K562 (cell line): Measurements from ENCODE around the gene C17orf50. TPM values are rescaled to one million over a fixed set of nuclear protein-coding genes. Genes with fewer than 3 reads are reported as not detected.

Source experiments
- ATAC-seq: fragments of 200-7000 bp; cut with Tn5 transposase; 3 replicates; pipeline ENCODE4 v1.9.1; 2020; ENCODE audit warnings: moderate library complexity
- BruUV-seq: library from RNA; stranded (reverse); fragments of 400-500 nt; replicated peaks from 2 replicates; lab custom pipeline; 2021; lab: Mats Ljungman, UMichigan
- CTCF ChIA-PET: fragments of 300-600 bp; formaldehyde crosslinking; extraction: SDS; loops from one replicate; lab custom pipeline; 2021; ENCODE audit warnings: low intra/inter-chr PET ratio; lab: Yijun Ruan, JAX
- POLR2A ChIA-PET: fragments of 300-600, 350-650 bp; sonication (Branson Sonifier 250); formaldehyde crosslinking; extraction: SDS; loops from one replicate; lab custom pipeline; 2021; ENCODE audit warnings: antibody characterized with exemption, inconsistent platforms; lab: Yijun Ruan, JAX
- DNase-seq, 4 experiments: peaks; one replicate each; pipeline versions ENCODE4 v3.0.0 to v3.0.0-alpha.2; 2011 to 2018; ENCODE audit warnings: low spot score in 3 of 4, mixed read lengths in 3 of 4; ENCODE audit errors: extremely low read depth in 1 of 4
- FAIRE-seq: peaks from 2 replicates; lab custom pipeline; 2011; peaks lifted over from hg19 to GRCh38; lab: Jason Lieb, UNC
- H2AFZ ChIP-seq: 2 replicates; pipeline ENCODE4 v1.6.0; 2011; ENCODE audit warnings: low read depth, low read length, control low read depth, inconsistent platforms
- H3K27ac ChIP-seq: fragments of 200-600 bp; 3 replicates; pipeline ENCODE4 v1.8.0; 2011; ENCODE audit warnings: low read depth, mild to moderate bottlenecking, control low read depth, inconsistent platforms, low read length, moderate library complexity, mixed read lengths; ENCODE audit errors: extremely low read depth
- H3K27me3 ChIP-seq, 2 experiments: fragments of 300-600 bp in 1 of 2; 2 replicates in 1 of 2; 3 replicates in 1 of 2; pipeline versions ENCODE4 v1.6.0 to v1.8.0; 2011; ENCODE audit warnings: inconsistent platforms in 2 of 2, low read length in 2 of 2, mild to moderate bottlenecking in 1 of 2, mixed read lengths in 1 of 2, moderate library complexity in 1 of 2; ENCODE audit not compliant: control insufficient read depth in 2 of 2, insufficient read depth in 2 of 2
- H3K36me3 ChIP-seq: fragments of 300-600 bp; 3 replicates; pipeline ENCODE4 v1.8.0; 2011; ENCODE audit warnings: mild to moderate bottlenecking, low read length, inconsistent platforms; ENCODE audit not compliant: control insufficient read depth, insufficient read depth
- H3K4me1 ChIP-seq, 2 experiments: fragments of 200-600 bp in 1 of 2; replicated peaks in 1 of 2; 2 replicates in 1 of 2; 3 replicates in 1 of 2; pipeline versions ENCODE4 v1.5.1 to v1.8.0; 2011; ENCODE audit warnings: inconsistent platforms in 2 of 2, low read length in 2 of 2, mild to moderate bottlenecking in 1 of 2, mixed read lengths in 1 of 2, moderate library complexity in 1 of 2; ENCODE audit not compliant: control insufficient read depth in 2 of 2, insufficient read depth in 2 of 2
- H3K4me2 ChIP-seq: 2 replicates; pipeline ENCODE4 v1.6.1; 2011; ENCODE audit warnings: low read length, control low read depth, inconsistent platforms, mixed read lengths; ENCODE audit not compliant: insufficient read depth
- H3K4me3 ChIP-seq: fragments of 200-600 bp; sonication (generic), shearing (Covaris generic); 2 replicates; pipeline ENCODE4 v1.5.1; 2016; ENCODE audit warnings: control low read depth, inconsistent platforms
- H3K79me2 ChIP-seq: fragments of 200-600 bp; 3 replicates; pipeline ENCODE4 v1.8.0; 2011; ENCODE audit warnings: low read length, inconsistent platforms; ENCODE audit not compliant: control insufficient read depth, insufficient read depth
- H3K9ac ChIP-seq, 2 experiments: 2 replicates each; pipeline versions ENCODE4 v1.6.0 to v1.6.1; 2011; ENCODE audit warnings: low read depth in 2 of 2, low read length in 2 of 2, control low read depth in 1 of 2, inconsistent platforms in 1 of 2, mild to moderate bottlenecking in 1 of 2, mixed read lengths in 1 of 2; ENCODE audit not compliant: insufficient read depth in 1 of 2
- H3K9me1 ChIP-seq: one replicate; pipeline ENCODE4 v1.6.0; 2011; ENCODE audit warnings: inconsistent platforms, mild to moderate bottlenecking, low read length, moderate library complexity; ENCODE audit not compliant: control insufficient read depth, insufficient read depth
- H3K9me3 ChIP-seq: replicated peaks from 2 replicates; pipeline ENCODE4 v1.5.1; 2011; ENCODE audit warnings: low read depth, low read length, inconsistent platforms; ENCODE audit not compliant: control insufficient read depth, insufficient read depth
- H4K20me1 ChIP-seq: replicated peaks from 2 replicates; pipeline ENCODE4 v1.6.1; 2011; ENCODE audit warnings: low read length, inconsistent platforms, mixed read lengths; ENCODE audit not compliant: control insufficient read depth, insufficient read depth
- ATF7 ChIP-seq: fragments of 450-650 bp; IDR thresholded peaks from 2 replicates; pipeline ENCODE4 v1.7.1; 2014; ENCODE audit warnings: mild to moderate bottlenecking, moderate library complexity
- MEF2D ChIP-seq: conservative IDR thresholded peaks from 2 replicates; pipeline ENCODE4 v1.6.1; 2016; ENCODE audit warnings: low read depth, missing genetic modification characterization, missing compliant biosample characterization
- NR2C2 ChIP-seq, 2 experiments: fragments of 200-800 bp in 1 of 2; sonication (Bioruptor generic) in 1 of 2; sonication (generic) in 1 of 2; formaldehyde crosslinking in 1 of 2; IDR thresholded peaks; 2 replicates each; pipeline versions ENCODE4 v1.6.1 to v1.8.0; 2016 to 2022; ENCODE audit warnings: mild to moderate bottlenecking in 1 of 2, missing compliant biosample characterization in 1 of 2, missing genetic modification characterization in 1 of 2, missing genetic modification reagents in 1 of 2
- SUPT5H ChIP-seq: fragments of 450-650 bp; IDR thresholded peaks from 2 replicates; pipeline ENCODE4 v1.6.1; 2016
- TAF15 ChIP-seq: fragments of 200-400 bp; formaldehyde crosslinking; IDR thresholded peaks from 2 replicates; pipeline ENCODE4 v1.6.1; 2017; ENCODE audit warnings: mild to moderate bottlenecking, low read depth, low read length, moderate library complexity
- XRCC4 ChIP-seq: IDR thresholded peaks from one replicate; pipeline ENCODE4 v1.6.1; 2011; ENCODE audit not compliant: insufficient read depth, insufficient read length; ENCODE audit errors: extremely low read depth
- ZNF592 ChIP-seq: fragments of 450-650 bp; IDR thresholded peaks from 2 replicates; pipeline ENCODE4 v1.6.1; 2017; ENCODE audit warnings: antibody characterized with exemption, mild to moderate bottlenecking
- WGBS: fragments of 100-300 bp; shearing (Covaris generic); methylation state at CpG from one replicate; pipeline ENCODE4 v1.1.6; 2016; ENCODE audit warnings: low coverage, mixed read lengths; ENCODE audit not compliant: insufficient coverage; ENCODE audit errors: missing lambda C conversion rate; 5-methylcytosine and 5-hydroxymethylcytosine counted together
- in situ Hi-C: fragments of 300-500 bp; cut with MboI; formaldehyde crosslinking; loops from 4 replicates; pipeline ENCODE4 v1.15.0; 2018; ENCODE audit warnings: inconsistent platforms, mixed read lengths
- intact Hi-C: fragments of 100-400 bp; cut with micrococcal nuclease; formaldehyde crosslinking; loops from 2 replicates; pipeline ENCODE4 v1.14.2; 2022
- polyA plus RNA-seq, 8 experiments: library from polyadenylated mRNA; depleted of rRNA in 4 of 8; stranded (reverse) in 5 of 8; unstranded in 3 of 8; fragments of >200 nt; fragmentation: Nextera tagmentation in 2 of 8; fragmentation: Illumina TruSeq in 1 of 8; extraction: Ambion mirVana in 2 of 8; extraction: Trizol in 1 of 8; gene quantifications; 2 replicates each; pipeline versions ENCODE4 v1.2.1 to v1.2.3, GENCODE V29; 2011 to 2014; ENCODE audit warnings: inconsistent platforms in 1 of 8, missing spikeins in 1 of 8
- total RNA-seq, 7 experiments: library from RNA; depleted of rRNA in 6 of 7; stranded (reverse); fragments of >200 nt in 6 of 7; fragmentation: Illumina TruSeq in 2 of 7; extraction: Trizol in 2 of 7; gene quantifications; 2 replicates each; pipeline versions ENCODE4 v1.2.1 to v1.2.3, GENCODE V29; 2011 to 2021; ENCODE audit warnings: low replicate concordance in 1 of 7

The C17orf50 gene
- total and polyA plus RNA-seq, 9 of the 15 experiments (the other 6 are each of a cell fraction or from before 2014, with no cell fraction given) = not detected

- WGBS = 5% methylated on average over 3 of the region's 3 CpGs
- POLR2A ChIA-PET = interaction anchor here (0.6 to 3.1 kb wide), 3 partner anchors 11 to 129 kb away, joined by 5 to 9 read pairs (median 6); partner anchors contain the start of gene TAF15
- TF ChIP-seq ATF7 (no peak), MEF2D (tag) (no peak), NR2C2 (CRISPR knock-in tag; IDR thresholded peaks at IDR 0.05) (no peak), NR2C2 (tag; IDR thresholded peaks at IDR 0.05) (no peak), TAF15 (no peak), XRCC4 (no peak), ZNF592 (no peak), SUPT5H (no peak)
Observed at GRCh38 chr17:35780950-35781349, 20.3 kb downstream of the C17orf50 start.

More at GRCh38 chr17:35780950-35781349, 20.3 kb downstream of the C17orf50 start:
- no peaks in the 10 kb centered on the region; the same call in 1 of the 2 replicates for H4K20me1 ChIP-seq
- no peak for FAIRE-seq
- H3K27me3 ChIP-seq = peaks cover 35 to 43% of the 10 kb centered on the region in 2 experiments
- no peak for ATAC-seq
- no peaks in the 10 kb centered on the region for H3K9me1 ChIP-seq
- no peak overlapping the region for H3K27ac ChIP-seq
- H3K4me3 ChIP-seq = no peak overlapping the region
- BruUV-seq = no TSS peak
- CTCF ChIA-PET = no interaction called here
- no peak overlapping the region for H3K4me2 ChIP-seq
- no peaks in the 10 kb centered on the region for H3K4me1 ChIP-seq
- H3K79me2 ChIP-seq = no peaks in the 10 kb centered on the region
- intact Hi-C loops (no loop called here), in situ Hi-C loops (no loop called here)
- H3K9ac ChIP-seq = no peak overlapping the region
- no peaks in the 10 kb centered on the region for H3K36me3 ChIP-seq
- no peak for DNase-seq
- no peaks in the 10 kb centered on the region for H3K9me3 ChIP-seq
- no peak overlapping the region for H2AFZ ChIP-seq
